B cell (primary cell): Measurements from ENCODE around the gene SLC13A3. TPM values are rescaled to one million over a fixed set of nuclear protein-coding genes. Genes with fewer than 3 reads are reported as not detected.

Source experiments
- ATAC-seq: fragments of 200-7000 bp; cut with Tn5 transposase; one replicate; pipeline ENCODE4 v1.10.0; 2021; ENCODE audit warnings: low read depth, mild to moderate bottlenecking, moderate number of reproducible peaks, moderate library complexity
- CTCF ChIA-PET: fragments of 350-600 bp; sonication (Branson Sonifier 250); formaldehyde crosslinking; loops from one replicate; lab custom pipeline; 2021; ENCODE audit warnings: antibody characterized with exemption, inconsistent platforms; lab: Charles Lee
- POLR2A ChIA-PET: fragments of 350-600 bp; sonication (Branson Sonifier 250); formaldehyde crosslinking; loops from one replicate; lab custom pipeline; 2021; ENCODE audit warnings: antibody characterized with exemption; lab: Charles Lee
- DNase-seq: peaks from one replicate; pipeline ENCODE4 v3.0.0; 2013
- H2AFZ ChIP-seq: 2 replicates; pipeline ENCODE4 v1.6.1; 2012; ENCODE audit warnings: mild to moderate bottlenecking, low read depth, low read length; ENCODE audit not compliant: insufficient read depth, poor library complexity, severe bottlenecking
- H3K27ac ChIP-seq, 2 donors: 1 replicate in 1 of 2; 2 replicates in 1 of 2; pipeline ENCODE4 v1.5.1; 2012 to 2013; ENCODE audit warnings: low read length in 2 of 2, mild to moderate bottlenecking in 2 of 2, moderate library complexity in 1 of 2
- H3K27me3 ChIP-seq, 4 experiments: fragments of 200-600 bp in 1 of 4; sonication (generic) in 1 of 4; replicated peaks in 1 of 4; 1 replicate in 2 of 4; 2 replicates in 2 of 4; pipeline versions ENCODE4 v1.6.1 to v1.7.0; 2013 to 2016; ENCODE audit warnings: low read length in 3 of 4, mild to moderate bottlenecking in 2 of 4, mixed read lengths in 1 of 4, moderate library complexity in 1 of 4; ENCODE audit not compliant: insufficient read depth in 4 of 4, control insufficient read depth in 3 of 4; ENCODE audit errors: control extremely low read depth in 1 of 4
- H3K36me3 ChIP-seq, 2 experiments: replicated peaks in 1 of 2; 1 replicate in 1 of 2; 2 replicates in 1 of 2; pipeline versions ENCODE4 v1.6.1 to v1.7.1; 2013; ENCODE audit warnings: low read length in 1 of 2; ENCODE audit not compliant: insufficient read depth in 2 of 2, control insufficient read depth in 1 of 2; ENCODE audit errors: control extremely low read depth in 1 of 2, extremely low read depth in 1 of 2
- H3K4me1 ChIP-seq, 2 donors: fragments of 200-600 bp in 1 of 2; sonication (generic) in 1 of 2; 1 replicate in 1 of 2; 2 replicates in 1 of 2; pipeline versions ENCODE4 v1.5.1 to v1.6.1; 2013 to 2017; ENCODE audit warnings: low read length in 2 of 2; ENCODE audit not compliant: control insufficient read depth in 2 of 2, insufficient read depth in 2 of 2
- H3K4me2 ChIP-seq: replicated peaks from 2 replicates; pipeline ENCODE3; 2012; ENCODE audit warnings: mild to moderate bottlenecking, low read depth, low read length; ENCODE audit not compliant: poor library complexity, severe bottlenecking
- H3K4me3 ChIP-seq, 5 experiments: fragments of 200-600 bp in 1 of 5; sonication (generic) in 1 of 5; 1 replicate in 3 of 5; 2 replicates in 2 of 5; pipeline versions ENCODE4 v1.5.1 to v1.7.0; 2011 to 2016; ENCODE audit warnings: low read length in 4 of 5, mild to moderate bottlenecking in 4 of 5, low read depth in 2 of 5, control low read depth in 1 of 5, moderate library complexity in 1 of 5; ENCODE audit not compliant: insufficient read depth in 1 of 5; ENCODE audit errors: control extremely low read depth in 1 of 5, extremely low read depth in 1 of 5
- H3K79me2 ChIP-seq: fragments of 200-600 bp; sonication (generic); one replicate; pipeline ENCODE4 v1.6.0; 2016; ENCODE audit warnings: low read length; ENCODE audit not compliant: control insufficient read depth, insufficient read depth
- H3K9ac ChIP-seq: fragments of 200-600 bp; sonication (generic); 2 replicates; pipeline ENCODE4 v1.6.1; 2017; ENCODE audit warnings: mild to moderate bottlenecking, low read length, moderate library complexity
- H3K9me3 ChIP-seq, 3 donors: one replicate each; pipeline versions ENCODE4 v1.6.1 to v1.7.1; 2013; ENCODE audit warnings: low read length in 2 of 3; ENCODE audit not compliant: control insufficient read depth in 2 of 3, insufficient read depth in 1 of 3; ENCODE audit errors: control extremely low read depth in 1 of 3
- H4K20me1 ChIP-seq: 2 replicates; pipeline ENCODE4 v1.6.0; 2012; ENCODE audit warnings: mild to moderate bottlenecking, low read length; ENCODE audit not compliant: insufficient read depth, control insufficient read depth, poor library complexity, severe bottlenecking
- H3K27ac Mint-ChIP-seq: one replicate; pipeline ENCODE4 v1.8.0; 2021; ENCODE audit warnings: mixed read lengths
- H3K27me3 Mint-ChIP-seq: one replicate; pipeline ENCODE4 v1.8.0; 2021; ENCODE audit warnings: mixed read lengths
- H3K4me1 Mint-ChIP-seq: one replicate; pipeline ENCODE4 v1.8.0; 2021; ENCODE audit warnings: mixed read lengths
- H3K4me3 Mint-ChIP-seq: one replicate; pipeline ENCODE4 v1.8.0; 2021; ENCODE audit warnings: mixed read lengths
- H3K9me3 Mint-ChIP-seq: one replicate; pipeline ENCODE4 v1.8.0; 2022; ENCODE audit warnings: mixed read lengths; ENCODE audit not compliant: insufficient read depth
- CTCF ChIP-seq: fragments of 200-600 bp; IDR thresholded peaks from one replicate; pipeline ENCODE4 v1.8.0; 2022; ENCODE audit warnings: antibody characterized with exemption, mild to moderate bottlenecking
- EZH2 ChIP-seq: IDR thresholded peaks from 2 replicates; pipeline ENCODE4 v1.6.1; 2012; ENCODE audit warnings: borderline replicate concordance, low read depth, mild to moderate bottlenecking, moderate library complexity, low read length; ENCODE audit not compliant: insufficient read depth, poor library complexity, severe bottlenecking
- WGBS: methylation state at CpG from one replicate; pipeline ENCODE4 v1.1.5; 2013; ENCODE audit warnings: missing lambda C conversion rate; ENCODE audit not compliant: insufficient coverage; 5-methylcytosine and 5-hydroxymethylcytosine counted together
- intact Hi-C: fragments of 100-400 bp; cut with micrococcal nuclease; formaldehyde crosslinking; loops from one replicate; pipeline ENCODE4 v1.10.0; 2022
- polyA plus RNA-seq: library from polyadenylated mRNA; depleted of rRNA; stranded (reverse); fragments of >200 nt; gene quantifications from 2 replicates; pipeline ENCODE4 v1.2.3, GENCODE V29; 2012
- total RNA-seq, 2 donors: library from RNA; stranded (reverse); fragments of 120-200 nt in 1 of 2; gene quantifications; 1 replicate in 1 of 2; 2 replicates in 1 of 2; pipeline versions ENCODE4 v1.2.3 to v1.2.4, GENCODE V29; 2013 to 2022

Gene SLC13A3
- total and polyA plus RNA-seq, 2 donors (not counting 1 experiment from before 2014, with no cell fraction given) = 0.09 to 0.20 TPM

DNA sequence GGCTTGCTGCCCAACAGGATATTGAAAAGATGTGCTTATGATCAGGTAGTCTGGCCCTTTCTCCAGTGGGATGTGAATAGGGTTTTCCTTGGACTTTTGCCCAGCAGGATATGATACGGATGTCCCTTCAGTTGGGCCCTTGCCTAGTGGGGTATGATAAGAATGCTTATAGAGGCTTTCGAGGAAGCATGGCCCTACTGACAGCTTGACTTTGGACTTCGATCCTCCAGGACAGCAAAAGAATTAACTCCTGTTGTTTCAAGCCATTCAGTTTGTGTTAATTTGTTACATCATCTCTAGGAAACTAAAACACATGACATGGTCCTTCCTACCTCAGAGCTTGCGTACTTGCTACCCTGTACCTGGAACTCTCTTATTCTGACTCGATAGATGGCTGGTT lies 128.2 kb downstream of the SLC13A3 start:
- H3K4me3 ChIP-seq = no peak overlapping the region
- no peak for DNase-seq
- peaks cover 0 to 12% (median 0%) of the 10 kb centered on the region in 4 experiments for H3K27me3 ChIP-seq
- Mint-ChIP-seq H3K27ac (no peak overlapping the region), H3K27me3 (peaks cover 19% of the 10 kb centered on the region), H3K4me1 (no peaks in the 10 kb centered on the region), H3K4me3 (no peak overlapping the region), H3K9me3 (no peaks in the 10 kb centered on the region)
- no peak for TF ChIP-seq EZH2
- no peak for TF ChIP-seq CTCF
- no peaks in the 10 kb centered on the region for H3K4me1 ChIP-seq
- H3K9ac ChIP-seq = no peak overlapping the region
- peaks cover 0 to 3% (median 0%) of the 10 kb centered on the region in 3 donors for H3K9me3 ChIP-seq
- H3K4me2 ChIP-seq = no peak overlapping the region
- 80% methylated on average over 3 of the region's 5 CpGs for WGBS
- no peaks in the 10 kb centered on the region for H4K20me1 ChIP-seq
- intact Hi-C loops = no loop called here
- ATAC-seq = no peak
- CTCF ChIA-PET = interaction anchor here (1.0 to 7.3 kb wide), 2 partner anchors 20 to 158 kb away, joined by 4 to 49 read pairs; no protein-coding TSS in a partner anchor
- POLR2A ChIA-PET = no interaction called here
- no peak overlapping the region for H2AFZ ChIP-seq
- H3K79me2 ChIP-seq = no peaks in the 10 kb centered on the region
- H3K27ac ChIP-seq = no peak overlapping the region
- H3K36me3 ChIP-seq = no peaks in the 10 kb centered on the region

GRCh38 chr20:46520976-46521579 lies 130.2 kb downstream of the SLC13A3 start:
- POLR2A ChIA-PET = interaction anchor here (0.8 kb wide), 1 partner anchor 160 kb away, joined by 5 read pairs; no protein-coding TSS in a partner anchor
- peaks cover 0 to 12% (median 2%) of the 10 kb centered on the region in 4 experiments for H3K27me3 ChIP-seq
- H3K4me3 Mint-ChIP-seq = no peak overlapping the region
- CTCF ChIA-PET = interaction anchor here (1.5 to 7.3 kb wide), 2 partner anchors 13 to 160 kb away, joined by 3 to 49 read pairs; no protein-coding TSS in a partner anchor
- H3K4me2 ChIP-seq = no peak overlapping the region
- no peaks in the 10 kb centered on the region for H3K4me1 Mint-ChIP-seq
- no peak overlapping the region for H2AFZ ChIP-seq
- H3K9me3 ChIP-seq = peaks cover 0 to 3% (median 0%) of the 10 kb centered on the region in 3 donors
- H3K4me3 ChIP-seq = no peak overlapping the region
- peaks cover 14% of the 10 kb centered on the region for H3K27me3 Mint-ChIP-seq
- no peaks in the 10 kb centered on the region for H3K4me1 ChIP-seq
- H3K27ac Mint-ChIP-seq = no peak overlapping the region
- no peaks in the 10 kb centered on the region for H3K79me2 ChIP-seq
- no peaks in the 10 kb centered on the region for H3K9me3 Mint-ChIP-seq
- intact Hi-C loops = no loop called here
- whole genome bisulfite sequencing = 46% methylated on average over 4 of the region's 4 CpGs
- no peaks in the 10 kb centered on the region for H4K20me1 ChIP-seq
- H3K9ac ChIP-seq = no peak overlapping the region
- peak; percentile 62 for DNase-seq
- no peaks in the 10 kb centered on the region for H3K36me3 ChIP-seq
- peak; percentile 58 for ATAC-seq
- TF ChIP-seq CTCF (peak; percentile 70), EZH2 (no peak)
- H3K27ac ChIP-seq = no peak overlapping the region
